Activated naive CD4-positive, alpha-beta T cell treated with anti-CD3 and anti-CD28 coated beads, Interleukin-2, amount 50 U/mL, for 72 hours (primary cell): Measurements from ENCODE around the gene MXRA7. TPM values are rescaled to one million over a fixed set of nuclear protein-coding genes. Genes with fewer than 3 reads are reported as not detected.
"Not testable (repeated sequence)": the region's sequence is repeated elsewhere in the genome, so short reads cannot be mapped to it uniquely, and the experiment has no call there.

ENCODE experiments used
- ATAC-seq, 2 donors: fragments of 150-1000 bp; cut with Tn5 transposase; 2 replicates each; pipeline ENCODE4 v1.10.0; 2021; ENCODE audit warnings: mild to moderate bottlenecking in 2 of 2, moderate library complexity in 2 of 2
- DNase-seq, 2 donors: peaks; one replicate each; pipeline ENCODE4 v3.0.0; 2021 to 2022; ENCODE audit warnings: low spot score in 2 of 2
- H3K27ac Mint-ChIP-seq, 2 donors: one replicate each; pipeline ENCODE4 v1.8.0; 2022; ENCODE audit warnings: mild to moderate bottlenecking in 2 of 2, mixed read lengths in 2 of 2
- H3K36me3 Mint-ChIP-seq, 2 donors: one replicate each; pipeline ENCODE4 v1.8.0; 2022; ENCODE audit warnings: mixed read lengths in 2 of 2
- H3K9me3 Mint-ChIP-seq, 2 donors: one replicate each; pipeline ENCODE4 v1.8.0; 2022; ENCODE audit warnings: mixed read lengths in 2 of 2
- total RNA-seq, 2 donors: library from RNA; stranded (reverse); gene quantifications; one replicate each; pipeline ENCODE4 v1.2.3, GENCODE V29; 2022

The MXRA7 gene
- total RNA-seq, 2 donors from 2014 or later = 4.8 to 9.1 TPM

DNA sequence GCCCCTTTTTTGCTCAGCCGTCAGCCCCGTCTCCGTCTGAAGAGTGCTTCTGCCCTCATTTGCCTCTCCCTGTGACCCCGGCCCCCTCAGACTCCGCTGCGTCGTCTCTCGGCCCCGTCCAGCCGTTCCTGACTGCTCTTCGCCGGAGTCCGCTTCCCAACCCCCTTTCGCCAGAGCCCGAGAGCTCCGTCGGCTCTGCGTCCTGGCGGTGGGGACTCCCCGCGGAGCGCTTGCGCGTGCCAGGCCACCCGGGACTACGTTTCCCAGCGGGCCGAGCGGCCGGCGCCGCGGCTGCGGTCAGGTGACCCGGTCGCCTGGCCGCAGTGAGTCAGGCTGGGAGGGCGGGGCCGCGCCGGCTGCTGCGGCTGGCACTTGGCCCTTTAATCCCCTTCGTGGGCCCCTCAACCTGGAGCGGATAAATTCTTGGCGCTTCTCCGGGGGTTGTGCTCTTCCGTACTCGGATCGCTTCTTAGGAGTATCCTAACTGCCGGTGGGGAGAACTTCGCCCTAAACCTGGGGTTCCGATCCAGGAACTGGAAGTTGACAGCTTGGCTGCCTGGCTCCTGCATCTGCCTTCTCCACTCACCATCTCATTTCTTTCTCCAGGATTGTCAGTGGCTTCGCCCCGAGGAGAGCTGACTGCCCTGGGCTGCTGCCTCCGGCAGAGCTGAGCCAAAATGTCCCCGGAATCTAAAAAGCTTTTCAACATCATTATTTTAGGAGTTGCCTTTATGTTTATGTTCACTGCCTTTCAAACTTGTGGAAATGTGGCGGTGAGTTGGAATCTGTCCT lies 27.1 kb upstream of the MXRA7 start, which contains the start of gene MFSD11:
Gene MFSD11 (plus strand): TSS at position 444 of the 792 bp plus-strand sequence. CDS start 234 bp downstream, at position 678.
- ATAC-seq (peak; percentile 72 to 76), DNase-seq (peak; percentile 90 to 97)
- Mint-ChIP-seq H3K9me3 (peaks cover 0 to 3% of the 10 kb centered on the region in 2 donors), H3K36me3 (peaks cover 41 to 47% of the 10 kb centered on the region in 2 donors), H3K27ac (peak within 1 kb of the TSS; percentile 97 to 100)

- Mint-ChIP-seq H3K36me3 (peaks cover 41 to 48% of the 10 kb centered on the region in 2 donors), H3K27ac (peak within 1 kb of the TSS; percentile 99 to 100), H3K9me3 (peaks cover 0 to 3% of the 10 kb centered on the region in 2 donors)
- ATAC-seq (peak; percentile 74 to 75), DNase-seq (peak; percentile 99 to 100)
These were observed 26.4 kb upstream of the MXRA7 start, which contains the start of gene SRSF2 for GRCh38 chr17:76737082-76737675. Gene SRSF2, minus strand, starts transcription at chr17:76737331. Its CDS starts 171 bp downstream, at chr17:76737160.

GRCh38 chr17:76736349-76737081 lies 25.8 kb upstream of the MXRA7 start:
- DNase-seq (peak; percentile 60 to 78), ATAC-seq (peak; percentile 6 to 16)
- Mint-ChIP-seq H3K9me3 (peaks cover 0 to 3% of the 10 kb centered on the region in 2 donors), H3K36me3 (peaks cover 39 to 48% of the 10 kb centered on the region in 2 donors), H3K27ac (peak overlapping the region; percentile 99 to 100)

- H3K36me3 Mint-ChIP-seq = peaks cover 42 to 48% of the 10 kb centered on the region in 2 donors
- peak in 1 of 2 donors; percentile 36 for DNase-seq
- no peak for ATAC-seq
These were observed 25.0 kb upstream of the MXRA7 start for GRCh38 chr17:76735586-76736348.

GRCh38 chr17:76735006-76735405 lies 24.2 kb upstream of the MXRA7 start:
- peaks cover 43 to 48% of the 10 kb centered on the region in 2 donors for H3K36me3 Mint-ChIP-seq
- H3K9me3 Mint-ChIP-seq = peaks cover 0 to 3% of the 10 kb centered on the region in 2 donors
- no peak for ATAC-seq
- DNase-seq = no peak
- H3K27ac Mint-ChIP-seq = peak overlapping the region; percentile 99 to 100

More at GRCh38 chr17:76735586-76736348, 25.0 kb upstream of the MXRA7 start:
- Mint-ChIP-seq H3K27ac (peak overlapping the region; percentile 99 to 100), H3K9me3 (peaks cover 0 to 3% of the 10 kb centered on the region in 2 donors)

DNA sequence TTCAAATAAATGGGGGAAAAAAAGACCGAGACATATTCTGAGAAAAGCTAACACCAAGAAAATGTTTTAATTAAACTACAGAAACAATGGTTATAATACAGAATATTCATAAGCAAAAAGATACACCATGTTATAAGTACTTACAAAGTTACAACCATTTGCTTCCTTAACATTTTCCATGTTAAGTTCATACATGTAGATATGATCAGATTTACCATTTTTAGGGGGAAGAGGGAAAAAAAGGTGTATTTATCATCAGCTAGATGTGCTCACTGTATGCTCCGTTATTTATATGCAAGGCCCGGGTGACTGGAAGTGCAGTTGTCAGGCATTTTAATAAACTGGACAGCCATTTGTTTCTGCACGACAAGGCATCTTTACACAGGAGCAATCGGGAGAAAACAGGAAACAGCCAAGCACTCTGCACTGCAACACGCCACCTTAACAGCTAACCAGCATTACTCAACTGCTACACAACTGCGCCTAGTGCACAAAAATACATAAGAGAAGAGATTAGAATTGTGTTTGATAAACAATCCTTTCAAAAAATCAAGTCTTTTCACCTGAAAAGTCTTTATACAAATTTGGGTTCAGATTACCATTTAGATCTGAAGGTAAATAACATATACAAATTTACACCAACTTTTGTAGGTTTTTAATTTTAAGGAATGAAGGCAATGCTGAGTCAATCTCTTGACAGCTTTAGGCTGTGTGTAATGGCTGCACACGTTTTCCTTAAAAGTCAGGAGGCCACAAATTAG lies 23.5 kb upstream of the MXRA7 start:
- DNase-seq (no peak), ATAC-seq (no peak)
- H3K27ac Mint-ChIP-seq = peak overlapping the region; percentile 99 to 100
- H3K9me3 Mint-ChIP-seq = peaks cover 0 to 3% of the 10 kb centered on the region in 2 donors
- peaks cover 48 to 51% of the 10 kb centered on the region in 2 donors for H3K36me3 Mint-ChIP-seq

DNA sequence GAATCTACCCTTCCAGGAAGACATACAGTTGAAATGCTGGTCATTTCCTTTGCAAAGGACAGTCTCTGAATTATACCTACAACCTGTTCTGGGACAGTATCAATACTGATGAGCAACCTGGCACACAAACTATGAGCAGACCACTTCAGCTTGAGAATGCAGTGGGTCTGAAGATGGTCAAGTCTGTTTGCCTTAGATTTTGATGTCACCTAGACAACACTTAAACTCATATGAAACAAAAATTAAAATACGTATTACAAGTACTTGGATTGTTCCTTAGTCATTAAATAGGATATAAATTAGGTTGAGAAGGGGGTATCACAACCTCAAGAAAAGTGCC lies 22.8 kb upstream of the MXRA7 start:
- H3K27ac Mint-ChIP-seq = peak overlapping the region; percentile 72 to 100
- no peak for ATAC-seq
- DNase-seq = no peak
- H3K9me3 Mint-ChIP-seq = peaks cover 0 to 3% of the 10 kb centered on the region in 2 donors
- H3K36me3 Mint-ChIP-seq = peaks cover 43 to 53% of the 10 kb centered on the region in 2 donors

DNA sequence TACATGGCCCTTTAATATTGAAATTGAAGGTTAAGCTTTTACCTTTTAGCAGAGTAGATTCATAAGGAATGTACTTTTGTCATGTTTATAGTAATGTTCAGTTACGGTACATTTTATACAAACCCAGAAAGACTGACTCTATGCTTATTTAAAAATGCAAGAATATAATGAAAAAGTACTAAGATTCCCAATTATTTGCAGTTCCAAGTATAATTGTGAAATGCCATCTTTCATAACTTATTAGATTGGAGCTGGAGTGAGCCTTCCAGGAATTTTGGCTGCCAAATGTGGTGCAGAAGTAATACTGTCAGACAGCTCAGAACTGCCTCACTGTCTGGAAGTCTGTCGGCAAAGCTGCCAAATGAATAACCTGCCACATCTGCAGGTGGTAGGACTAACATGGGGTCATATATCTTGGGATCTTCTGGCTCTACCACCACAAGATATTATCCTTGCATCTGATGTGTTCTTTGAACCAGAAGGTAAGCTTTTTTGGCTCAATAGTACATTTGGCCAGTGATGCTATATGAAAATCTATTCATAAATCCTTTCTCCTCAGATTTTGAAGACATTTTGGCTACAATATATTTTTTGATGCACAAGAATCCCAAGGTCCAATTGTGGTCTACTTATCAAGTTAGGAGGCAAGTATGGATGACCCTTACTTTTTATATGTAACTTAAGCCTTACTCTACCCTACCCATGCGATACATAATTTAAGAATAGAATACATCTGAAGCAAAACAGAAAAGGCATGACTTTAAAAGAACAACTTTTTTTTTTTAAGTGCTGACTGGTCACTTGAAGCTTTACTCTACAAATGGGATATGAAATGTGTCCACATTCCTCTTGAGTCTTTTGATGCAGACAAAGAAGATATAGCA lies 22.2 kb upstream of the MXRA7 start:
- Mint-ChIP-seq H3K36me3 (peaks cover 37 to 53% of the 10 kb centered on the region in 2 donors), H3K27ac (peak overlapping the region; percentile 72 to 100), H3K9me3 (peaks cover 0 to 3% of the 10 kb centered on the region in 2 donors)
- DNase-seq (no peak), ATAC-seq (no peak)

DNA sequence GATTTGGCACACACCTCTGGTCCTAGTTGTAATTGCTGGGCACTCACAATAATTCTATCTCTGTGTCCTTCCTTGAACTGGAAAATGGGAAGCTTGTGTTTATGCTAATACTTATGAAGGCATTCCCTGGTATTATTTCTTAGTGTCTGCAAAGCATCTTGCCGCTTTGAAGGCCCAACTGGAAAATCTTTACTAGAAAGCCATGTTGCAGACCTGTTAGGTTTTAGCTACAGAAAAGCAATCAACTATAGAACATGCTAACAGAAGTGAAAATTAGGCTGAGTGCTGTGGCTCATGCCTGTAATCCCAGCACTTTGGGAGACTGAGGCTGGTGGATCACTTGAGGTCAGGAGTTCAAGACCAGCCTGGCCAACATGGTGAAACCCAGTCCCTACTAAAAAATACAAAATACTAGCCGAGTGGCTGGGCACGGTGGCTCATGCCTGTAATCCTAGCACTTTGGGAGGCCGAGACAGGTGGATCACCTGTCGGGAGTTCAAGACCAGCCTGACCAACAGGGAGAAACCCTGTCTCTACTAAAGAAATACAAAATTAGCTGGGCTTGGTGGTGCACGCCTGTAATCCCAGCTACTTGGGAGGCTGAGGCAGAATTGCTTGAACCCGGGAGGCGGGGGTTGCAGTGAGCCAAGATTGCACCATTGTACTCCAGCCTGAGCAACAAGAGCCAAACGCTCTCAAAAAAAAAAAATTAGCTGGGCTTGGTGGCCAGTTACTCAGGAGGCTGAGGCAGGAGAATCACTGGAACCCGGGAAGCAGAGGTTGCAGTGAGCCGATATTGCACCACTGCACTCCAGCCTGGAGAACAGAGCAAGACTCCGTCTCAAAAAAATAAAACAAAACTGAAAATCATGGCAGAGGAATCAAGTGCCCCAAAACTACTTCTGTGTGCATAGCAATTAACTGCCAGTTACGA lies 21.3 kb upstream of the MXRA7 start:
- H3K27ac Mint-ChIP-seq = peak overlapping the region; percentile 93 to 100
- H3K9me3 Mint-ChIP-seq = not testable (repeated sequence)

GRCh38 chr17:76727745-76728456 lies 17.1 kb upstream of the MXRA7 start:
- H3K9me3 Mint-ChIP-seq = no peaks in the 10 kb centered on the region
- DNase-seq (no peak), ATAC-seq (no peak)
- peaks cover 24 to 45% of the 10 kb centered on the region in 2 donors for H3K36me3 Mint-ChIP-seq
- H3K27ac Mint-ChIP-seq = peak overlapping the region; percentile 97 to 99

More for the DNA sequence above, 21.3 kb upstream of the MXRA7 start:
- DNase-seq, ATAC-seq: not testable (repeated sequence)
- peaks cover 41 to 61% of the 10 kb centered on the region in 2 donors for H3K36me3 Mint-ChIP-seq

DNA sequence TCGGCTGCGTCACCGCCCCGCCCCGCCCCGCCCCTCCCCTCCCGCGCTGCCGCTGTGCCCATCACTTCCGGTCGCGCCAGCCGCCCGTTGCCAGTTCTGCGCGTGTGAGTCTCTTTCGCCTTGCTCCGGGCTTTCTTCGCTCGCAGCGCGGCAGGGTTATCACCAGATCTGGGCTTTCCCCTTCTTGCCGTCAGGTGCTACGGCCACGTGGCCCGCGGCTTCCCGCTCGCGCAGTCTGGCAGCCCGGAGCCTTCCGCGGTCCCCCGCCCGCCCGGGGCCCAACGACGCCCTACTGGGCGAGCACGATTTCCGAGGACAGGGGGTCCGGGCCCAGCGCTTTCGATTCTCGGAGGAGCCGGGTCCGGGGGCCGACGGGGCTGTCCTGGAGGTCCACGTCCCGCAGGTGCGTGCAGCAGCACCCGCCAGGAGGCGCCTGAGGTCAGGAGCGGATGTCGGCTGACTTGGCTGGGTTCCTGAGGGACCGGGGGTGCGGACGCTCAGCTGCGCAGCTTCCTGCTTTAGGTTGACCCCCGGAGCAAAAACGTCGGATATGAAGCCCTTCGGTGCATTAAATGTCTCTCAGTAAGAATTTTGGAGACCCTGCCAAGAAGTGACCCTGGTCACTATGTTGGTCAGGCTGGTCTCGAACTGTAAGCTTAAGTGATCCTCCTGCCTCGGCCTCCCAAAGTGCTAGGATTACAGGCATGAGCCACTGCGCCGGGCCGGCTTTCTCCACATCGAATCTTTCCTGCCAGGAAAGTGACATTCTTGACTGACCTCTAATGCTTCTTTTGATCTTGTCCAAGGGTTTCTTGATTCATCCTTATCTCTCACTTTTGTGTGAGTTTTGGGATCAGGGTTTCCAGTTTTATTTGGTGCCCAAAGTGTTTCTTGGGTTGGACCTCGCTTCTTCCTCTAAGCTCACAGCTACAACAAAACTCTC lies 16.3 kb upstream of the MXRA7 start, which contains the start of gene METTL23:
Gene METTL23 (plus strand): TSS at position 64 of the 943 bp plus-strand sequence. CDS start 2,872 bp downstream, outside the sequence.
- ATAC-seq = peak; percentile 50 to 79
- peak; percentile 83 to 93 for DNase-seq
- Mint-ChIP-seq H3K36me3 (peaks cover 26 to 48% of the 10 kb centered on the region in 2 donors), H3K9me3 (no peaks in the 10 kb centered on the region), H3K27ac (peak within 1 kb of the TSS; percentile 97 to 99)

DNA sequence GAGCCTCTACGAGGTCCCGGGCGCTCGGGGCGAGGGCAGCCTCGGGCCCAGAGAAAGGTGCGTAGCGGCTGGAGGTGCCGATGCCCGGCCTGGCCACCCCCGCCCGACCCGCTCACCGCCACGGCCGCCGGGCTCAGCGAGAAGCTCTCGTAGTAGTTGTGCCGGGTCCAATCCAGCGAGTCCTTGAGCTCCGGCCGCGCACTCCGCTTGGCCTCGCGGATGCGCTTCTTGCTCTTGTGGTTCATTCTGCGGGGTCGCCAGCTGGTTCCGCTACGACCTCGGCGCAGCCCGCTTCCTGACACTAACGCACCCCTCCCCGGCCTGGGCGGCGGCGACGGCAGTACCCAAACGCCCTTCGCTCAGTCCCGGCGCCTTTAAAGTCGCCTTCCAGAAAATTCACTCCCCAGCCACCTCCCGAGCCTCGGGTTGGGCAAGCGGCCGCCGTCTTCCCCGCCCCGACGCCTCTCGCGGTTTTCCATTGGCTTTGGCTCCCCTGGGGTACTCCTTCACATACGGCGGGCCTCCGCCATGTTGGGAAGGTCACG lies 15.5 kb upstream of the MXRA7 start, which contains the start of gene JMJD6:
Gene JMJD6 (minus strand): TSS at position 376 of the 545 bp plus-strand sequence. CDS start 131 bp downstream, at position 245.
- H3K9me3 Mint-ChIP-seq = no peaks in the 10 kb centered on the region
- peak; percentile 75 to 82 for ATAC-seq
- peak in 1 of 2 donors; percentile 94 for DNase-seq
- peaks cover 34 to 50% of the 10 kb centered on the region in 2 donors for H3K36me3 Mint-ChIP-seq
- peak within 1 kb of the TSS; percentile 97 to 99 for H3K27ac Mint-ChIP-seq
